Gastroesophageal sphincter (tissue), 4 donors: ENCODE data around the gene ZBTB16. TPM values are rescaled to one million over a fixed set of nuclear protein-coding genes. Genes with fewer than 3 reads are reported as not detected.
A peak's percentile ranks its signal among the peaks of the same experiment; 100 is the strongest.

Source experiments
- ATAC-seq: fragments of 150-250 bp; one replicate; pipeline ENCODE4 v1.9.1; 2016; ENCODE audit warnings: mild to moderate bottlenecking, moderate library complexity
- H3K27ac ChIP-seq, 4 donors: fragments of 200-600 bp; sonication (generic) in 3 of 4; 1 replicate in 3 of 4; 2 replicates in 1 of 4; pipeline ENCODE4 v1.5.1; 2016 to 2019
- H3K27me3 ChIP-seq: fragments of 200-600 bp; sonication (generic); one replicate; pipeline ENCODE4 v1.5.1; 2019
- H3K36me3 ChIP-seq, 2 donors: fragments of 200-600 bp; sonication (generic); one replicate each; pipeline ENCODE4 v1.5.1; 2019; ENCODE audit warnings: control low read depth in 1 of 2
- H3K4me1 ChIP-seq, 3 donors: fragments of 200-600 bp; sonication (generic); 1 replicate in 2 of 3; 2 replicates in 1 of 3; pipeline ENCODE4 v1.5.1; 2016 to 2019; ENCODE audit warnings: control low read depth in 2 of 3
- H3K4me3 ChIP-seq, 2 donors: fragments of 200-600 bp; sonication (generic); one replicate each; pipeline ENCODE4 v1.5.1; 2019; ENCODE audit warnings: mild to moderate bottlenecking in 1 of 2, moderate library complexity in 1 of 2
- H3K9me3 ChIP-seq, 3 donors: fragments of 200-600 bp; sonication (generic); one replicate each; pipeline ENCODE4 v1.5.1; 2017 to 2019; ENCODE audit warnings: control low read depth in 2 of 3
- CTCF ChIP-seq, 4 experiments: fragments of 200-600 bp in 2 of 4; fragments of 450-650 bp in 2 of 4; sonication (generic) in 1 of 4; IDR thresholded peaks; one replicate each; pipeline ENCODE4 v1.5.1; 2017 to 2019; ENCODE audit warnings: antibody characterized with exemption in 4 of 4, mild to moderate bottlenecking in 2 of 4, moderate library complexity in 2 of 4
- EP300 ChIP-seq: sonication (generic); formaldehyde crosslinking; IDR thresholded peaks from one replicate; pipeline ENCODE4 v1.6.1; 2017; ENCODE audit warnings: antibody characterized with exemption, mild to moderate bottlenecking
- POLR2A ChIP-seq, 2 donors: fragments of 450-650 bp; IDR thresholded peaks; one replicate each; pipeline ENCODE4 v1.6.1; 2017; ENCODE audit warnings: antibody characterized with exemption in 2 of 2, mild to moderate bottlenecking in 2 of 2, moderate library complexity in 1 of 2
- POLR2AphosphoS5 ChIP-seq: sonication (generic); formaldehyde crosslinking; IDR thresholded peaks from one replicate; pipeline ENCODE4 v1.6.1; 2017; ENCODE audit warnings: antibody characterized with exemption
- WGBS, 2 donors: methylation state at CpG; one replicate each; pipeline ENCODE4 v1.1.5; 2018; ENCODE audit warnings: low coverage in 1 of 2; 5-methylcytosine and 5-hydroxymethylcytosine counted together
- total RNA-seq, 4 donors: library from RNA; depleted of rRNA; stranded (reverse); fragments of >200 nt; gene quantifications; one replicate each; pipeline ENCODE4 v1.1.0, GENCODE V29; 2016

Gene ZBTB16
- total RNA-seq, 4 donors from 2014 or later: 153 to 284 (median 232) TPM

- Histone ChIP-seq H3K27ac (peak overlapping the region in 3 of 4 donors; percentile 68 to 84 (median 84)), H3K27me3 (peaks cover 10% of the 10 kb centered on the region), H3K4me3 (peak overlapping the region in 1 of 2 donors; percentile 33), H3K9me3 (no peaks in the 10 kb centered on the region), H3K36me3 (peaks cover 0 to 24% of the 10 kb centered on the region in 2 donors), H3K4me1 (peaks cover 0 to 83% (median 39%) of the 10 kb centered on the region in 3 donors)
- WGBS, 2 donors: 77 to 100% methylated on average over 4 to 9 of the region's 12 CpGs
- peak; percentile 1 for ATAC-seq
- TF ChIP-seq CTCF (IDR thresholded peaks at IDR 0.05) (no peak), POLR2AphosphoS5 (no peak), POLR2A (IDR thresholded peaks at IDR 0.05) (no peak), EP300 (no peak)
These were observed 200.1 kb downstream of the ZBTB16 start for GRCh38 chr11:114259551-114259983.

DNA sequence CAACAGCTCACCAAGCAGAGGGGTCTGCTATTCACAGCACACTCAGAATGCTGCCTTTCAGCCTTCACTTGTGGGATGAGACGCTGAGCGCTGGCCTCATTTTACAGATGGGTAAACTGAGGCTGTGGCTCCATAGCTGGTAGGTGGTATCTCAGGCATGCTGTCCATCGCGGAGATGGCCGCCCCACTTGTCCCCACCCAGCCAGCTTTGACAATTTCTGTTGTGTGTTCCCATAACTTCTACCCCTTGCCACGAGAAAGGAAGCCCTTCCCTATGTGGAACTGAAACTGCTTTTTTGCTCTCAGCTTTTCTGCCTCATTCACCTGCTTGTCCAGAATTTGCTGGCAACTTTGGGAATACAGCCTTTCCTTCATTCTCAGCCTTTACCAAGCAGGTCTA, 200.6 kb downstream of the ZBTB16 start:
- Histone ChIP-seq H3K36me3 (peaks cover 0 to 20% of the 10 kb centered on the region in 2 donors), H3K4me1 (peaks cover 0 to 78% (median 39%) of the 10 kb centered on the region in 3 donors), H3K4me3 (peak overlapping the region in 1 of 2 donors; percentile 33), H3K9me3 (no peaks in the 10 kb centered on the region), H3K27ac (peak overlapping the region; percentile 21 to 84 (median 76)), H3K27me3 (peaks cover 13% of the 10 kb centered on the region)
- 75 to 100% methylated on average over 3 of the region's 6 CpGs for whole genome bisulfite sequencing, 2 donors
- no peak for ATAC-seq
- TF ChIP-seq POLR2AphosphoS5: peak; percentile 44
- TF ChIP-seq POLR2A (IDR thresholded peaks at IDR 0.05): no peak

DNA sequence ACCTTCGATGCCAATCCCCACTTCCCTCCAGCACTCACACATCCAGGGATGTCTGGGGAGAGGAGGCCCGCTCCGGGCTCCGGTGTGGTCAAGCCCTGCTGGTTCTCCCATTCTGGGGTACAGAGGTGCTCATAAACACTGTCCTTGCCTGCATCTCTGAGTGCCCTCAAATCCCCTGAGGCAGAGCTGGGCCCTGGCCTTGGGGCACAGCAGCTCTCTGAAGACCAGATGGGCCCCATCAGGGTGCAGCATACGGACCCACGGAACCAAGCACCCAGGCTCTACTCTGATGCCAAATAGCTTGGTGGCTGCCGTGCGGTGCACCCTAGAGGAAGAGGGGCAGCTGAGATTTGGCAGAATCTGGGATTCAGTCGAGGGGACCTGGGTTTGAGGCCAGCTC, 201.0 kb downstream of the ZBTB16 start:
- peak overlapping the region in 1 of 2 donors; percentile 33 for H3K4me3 ChIP-seq

GRCh38 chr11:114261791-114262190, 202.3 kb downstream of the ZBTB16 start:
- no peak for TF ChIP-seq EP300
- no peak for TF ChIP-seq CTCF (IDR thresholded peaks at IDR 0.05)
- no peak for TF ChIP-seq POLR2A (IDR thresholded peaks at IDR 0.05)
- no peak for TF ChIP-seq POLR2AphosphoS5
- H3K9me3 ChIP-seq: no peaks in the 10 kb centered on the region
- peaks cover 0 to 3% of the 10 kb centered on the region in 2 donors for H3K36me3 ChIP-seq
- H3K4me3 ChIP-seq: no peak overlapping the region
- 77 to 92% methylated on average over 3 to 4 of the region's 7 CpGs for WGBS, 2 donors
- peaks cover 0 to 61% (median 34%) of the 10 kb centered on the region in 3 donors for H3K4me1 ChIP-seq
- H3K27ac ChIP-seq: peak overlapping the region in 3 of 4 donors; percentile 68 to 84 (median 84)
- H3K27me3 ChIP-seq: peaks cover 21% of the 10 kb centered on the region
- no peak for ATAC-seq

More for the DNA sequence above, 201.0 kb downstream of the ZBTB16 start:
- ATAC-seq: peak; percentile 6
- WGBS, 2 donors: 100% methylated on average over 1 of the region's 9 CpGs; no CpG with 5 or more reads in 1 of the 2 donors
- Histone ChIP-seq H3K36me3 (peaks cover 0 to 16% of the 10 kb centered on the region in 2 donors), H3K27ac (peak overlapping the region; percentile 21 to 84 (median 76)), H3K9me3 (no peaks in the 10 kb centered on the region), H3K4me1 (peaks cover 0 to 74% (median 39%) of the 10 kb centered on the region in 3 donors), H3K27me3 (peaks cover 17% of the 10 kb centered on the region)
- TF ChIP-seq POLR2AphosphoS5: no peak
- TF ChIP-seq EP300: no peak
- no peak for TF ChIP-seq POLR2A (IDR thresholded peaks at IDR 0.05)
- TF ChIP-seq CTCF (IDR thresholded peaks at IDR 0.05): no peak

DNA sequence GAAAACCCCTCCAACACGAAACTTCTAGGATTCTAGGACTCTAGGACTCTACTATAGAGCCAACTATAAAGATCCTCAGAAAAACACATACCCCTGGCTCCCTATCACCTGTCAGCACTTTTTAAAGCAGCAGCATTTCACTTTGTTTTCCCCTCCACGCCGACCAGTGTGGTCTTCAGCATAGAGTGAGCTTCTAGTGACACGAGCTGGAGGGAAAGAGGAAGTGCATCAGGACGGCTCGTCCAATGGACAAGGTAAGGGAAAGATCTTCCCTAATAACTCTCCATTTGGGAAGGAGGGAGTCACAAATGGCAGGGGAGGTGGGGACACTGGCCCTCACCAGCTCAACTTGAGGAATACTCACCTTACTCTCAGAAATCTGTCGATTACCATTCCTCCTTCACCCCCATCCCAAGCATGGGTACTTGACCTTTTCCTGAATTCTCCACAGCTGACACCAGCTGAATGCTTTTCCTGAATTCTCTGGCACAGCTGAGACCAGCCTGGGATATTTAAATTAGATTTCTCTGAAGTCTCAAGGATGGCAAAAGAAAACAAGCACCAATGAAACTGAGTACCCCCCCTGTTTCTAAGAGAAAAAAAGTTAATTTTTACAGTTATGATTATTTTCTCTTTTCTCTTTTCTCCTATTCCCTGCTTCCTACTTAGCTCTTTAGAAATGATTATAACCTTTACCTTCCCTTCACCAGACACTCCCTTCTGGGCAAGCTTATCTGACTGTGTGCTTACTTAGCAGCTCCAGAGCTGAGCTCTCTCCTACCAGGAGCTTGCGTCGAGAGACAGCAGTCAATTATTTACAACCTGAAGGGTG, 203.4 kb downstream of the ZBTB16 start:
- TF ChIP-seq POLR2AphosphoS5 (peak; percentile 36), CTCF (IDR thresholded peaks at IDR 0.05) (peak; percentile 30 to 82 (median 67)), POLR2A (IDR thresholded peaks at IDR 0.05) (no peak), EP300 (no peak)
- Histone ChIP-seq H3K9me3 (no peaks in the 10 kb centered on the region), H3K4me3 (no peak overlapping the region), H3K27ac (peak overlapping the region in 1 of 4 donors; percentile 84), H3K4me1 (peaks cover 0 to 50% (median 23%) of the 10 kb centered on the region in 3 donors), H3K27me3 (peaks cover 25% of the 10 kb centered on the region), H3K36me3 (no peaks in the 10 kb centered on the region)
- ATAC-seq: peak; percentile 23
- 21 to 28% methylated on average over 6 to 9 of the region's 9 CpGs for WGBS, 2 donors
